Measurements from ENCODE around the gene SLC66A2. TPM values are rescaled to one million over a fixed set of nuclear protein-coding genes. Genes with fewer than 3 reads are reported as not detected.
A peak's percentile ranks its signal among the peaks of the same experiment; 100 is the strongest.

The SLC66A2 gene
- total RNA-seq, 4 donors from 2014 or later = 56.5 to 183 (median 92.9) TPM

GRCh38 chr18:79927607-79928562 lies 23.6 kb downstream of the SLC66A2 start:
- TF ChIP-seq CTCF (IDR thresholded peaks at IDR 0.05) (no peak), EP300 (IDR thresholded peaks at IDR 0.05; ENCODE audit: low read depth) (no peak), POLR2AphosphoS5 (IDR thresholded peaks at IDR 0.05) (no peak), POLR2A (IDR thresholded peaks at IDR 0.05) (no peak)
- H3K36me3 ChIP-seq = peaks cover 0 to 36% (median 17%) of the 10 kb centered on the region in 4 donors
- H3K27me3 ChIP-seq = no peaks in the 10 kb centered on the region
- no peak overlapping the region for H3K27ac ChIP-seq
- no peak overlapping the region for H3K4me3 ChIP-seq
- H3K9me3 ChIP-seq = peaks cover 30 to 31% of the 10 kb centered on the region in 2 donors
- 93 to 100% methylated on average over 1 to 25 of the region's 25 CpGs for WGBS, 2 donors (ENCODE audit: low coverage in 1 of 2)
- intact Hi-C loops (cut with DNase I; ENCODE audit: low total_unique reads) = no loop called here
- peak; percentile 5 for DNase-seq
- in situ Hi-C loops (cut with MboI; ENCODE audit: low pct_ligation_motif_present in 1 of 4, low pct_unique_long_range_greater_than_20kb in 1 of 4, low sequenced_read_pairs in 3 of 4) = no loop called here
- H3K4me1 ChIP-seq = no peaks in the 10 kb centered on the region

GRCh38 chr18:79926715-79927606 lies 24.5 kb downstream of the SLC66A2 start:
- in situ Hi-C loops (cut with MboI; ENCODE audit: low pct_ligation_motif_present in 1 of 4, low pct_unique_long_range_greater_than_20kb in 1 of 4, low sequenced_read_pairs in 3 of 4) (no loop called here), intact Hi-C loops (cut with DNase I; ENCODE audit: low total_unique reads) (no loop called here)
- 79 to 91% methylated on average over 5 to 21 of the region's 21 CpGs for WGBS, 2 donors (ENCODE audit: low coverage in 1 of 2)
- no peak for TF ChIP-seq POLR2A (IDR thresholded peaks at IDR 0.05)
- no peak for TF ChIP-seq EP300 (IDR thresholded peaks at IDR 0.05; ENCODE audit: low read depth)
- TF ChIP-seq POLR2AphosphoS5 (IDR thresholded peaks at IDR 0.05) = no peak
- no peak for TF ChIP-seq CTCF (IDR thresholded peaks at IDR 0.05)
- Histone ChIP-seq H3K36me3 (peaks cover 0 to 36% (median 16%) of the 10 kb centered on the region in 4 donors), H3K4me3 (no peak overlapping the region), H3K4me1 (no peaks in the 10 kb centered on the region), H3K27me3 (no peaks in the 10 kb centered on the region), H3K27ac (no peak overlapping the region), H3K9me3 (peaks cover 26 to 28% of the 10 kb centered on the region in 2 donors)
- peak; percentile 3 for DNase-seq

- intact Hi-C loops (cut with DNase I; ENCODE audit: low total_unique reads) = no loop called here
- in situ Hi-C loops (cut with MboI; ENCODE audit: low pct_ligation_motif_present in 1 of 4, low pct_unique_long_range_greater_than_20kb in 1 of 4, low sequenced_read_pairs in 3 of 4) = no loop called here
- H3K36me3 ChIP-seq = peaks cover 0 to 32% (median 16%) of the 10 kb centered on the region in 4 donors
- TF ChIP-seq CTCF (IDR thresholded peaks at IDR 0.05) (no peak), EP300 (IDR thresholded peaks at IDR 0.05; ENCODE audit: low read depth) (no peak), POLR2AphosphoS5 (IDR thresholded peaks at IDR 0.05) (no peak), POLR2A (IDR thresholded peaks at IDR 0.05) (no peak)
- no peak overlapping the region for H3K27ac ChIP-seq
- peaks cover 23 to 26% of the 10 kb centered on the region in 2 donors for H3K9me3 ChIP-seq
- H3K4me3 ChIP-seq = no peak overlapping the region
- no peak for DNase-seq
- 80 to 97% methylated on average over 1 to 11 of the region's 11 CpGs for WGBS, 2 donors (ENCODE audit: low coverage in 1 of 2)
- H3K4me1 ChIP-seq = no peaks in the 10 kb centered on the region
- no peaks in the 10 kb centered on the region for H3K27me3 ChIP-seq
These were observed 25.1 kb downstream of the SLC66A2 start for GRCh38 chr18:79926306-79926705.

Data from transverse colon (tissue), 4 donors.